GM13976 (cell line): Measurements from ENCODE around the gene DYNC1H1.

Source experiments
- DNase-seq: peaks from one replicate; pipeline ENCODE4 v3.0.0; 2012; ENCODE audit warnings: low spot score
- in situ Hi-C: fragments of 300-500 bp; cut with MboI; formaldehyde crosslinking; loops from one replicate; pipeline ENCODE4 v1.12.0; 2022; ENCODE audit warnings: low sequenced_read_pairs, mixed read lengths, inconsistent platforms; ENCODE audit not compliant: unreplicated experiment
- TF ChIP-seq, protein P1 (sequence below): IDR thresholded peaks from 2 replicates; pipeline ENCODE4 v1.5.1; 2012; ENCODE audit warnings: borderline replicate concordance, mild to moderate bottlenecking; ENCODE audit not compliant: insufficient read depth; ENCODE audit errors: extremely low read depth, missing control alignments, control extremely low read depth

Gene DYNC1H1

DNA sequence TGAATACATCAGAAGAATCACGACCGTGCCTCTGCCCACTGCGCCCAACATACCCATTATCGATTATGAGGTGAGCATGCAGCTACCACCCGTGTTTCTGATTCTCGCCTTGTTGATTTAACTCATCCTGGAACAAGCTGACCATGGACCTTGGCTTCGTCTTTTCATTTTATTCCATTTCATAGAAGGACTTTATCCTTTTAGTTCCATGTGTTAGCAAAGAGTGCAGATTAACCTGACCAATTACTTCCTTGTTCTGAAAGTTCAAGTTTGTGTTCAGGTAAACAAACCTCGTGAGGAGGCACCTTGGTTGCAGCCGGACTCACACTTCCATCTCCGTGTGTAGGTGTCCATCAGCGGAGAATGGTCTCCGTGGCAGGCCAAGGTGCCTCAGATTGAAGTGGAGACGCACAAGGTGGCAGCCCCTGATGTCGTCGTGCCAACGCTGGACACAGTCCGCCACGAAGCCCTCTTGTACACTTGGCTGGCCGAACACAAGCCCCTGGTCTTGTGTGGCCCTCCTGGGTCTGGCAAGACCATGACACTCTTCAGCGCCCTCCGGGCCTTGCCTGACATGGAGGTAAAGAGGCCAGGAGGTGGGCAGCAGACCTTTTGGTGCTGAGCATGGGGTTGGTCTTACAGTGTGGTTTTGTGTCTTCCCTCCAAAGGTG is 52.2 kb downstream of the DYNC1H1 start:
- DNase-seq, result no peak
- TF ChIP-seq, protein P1, sequence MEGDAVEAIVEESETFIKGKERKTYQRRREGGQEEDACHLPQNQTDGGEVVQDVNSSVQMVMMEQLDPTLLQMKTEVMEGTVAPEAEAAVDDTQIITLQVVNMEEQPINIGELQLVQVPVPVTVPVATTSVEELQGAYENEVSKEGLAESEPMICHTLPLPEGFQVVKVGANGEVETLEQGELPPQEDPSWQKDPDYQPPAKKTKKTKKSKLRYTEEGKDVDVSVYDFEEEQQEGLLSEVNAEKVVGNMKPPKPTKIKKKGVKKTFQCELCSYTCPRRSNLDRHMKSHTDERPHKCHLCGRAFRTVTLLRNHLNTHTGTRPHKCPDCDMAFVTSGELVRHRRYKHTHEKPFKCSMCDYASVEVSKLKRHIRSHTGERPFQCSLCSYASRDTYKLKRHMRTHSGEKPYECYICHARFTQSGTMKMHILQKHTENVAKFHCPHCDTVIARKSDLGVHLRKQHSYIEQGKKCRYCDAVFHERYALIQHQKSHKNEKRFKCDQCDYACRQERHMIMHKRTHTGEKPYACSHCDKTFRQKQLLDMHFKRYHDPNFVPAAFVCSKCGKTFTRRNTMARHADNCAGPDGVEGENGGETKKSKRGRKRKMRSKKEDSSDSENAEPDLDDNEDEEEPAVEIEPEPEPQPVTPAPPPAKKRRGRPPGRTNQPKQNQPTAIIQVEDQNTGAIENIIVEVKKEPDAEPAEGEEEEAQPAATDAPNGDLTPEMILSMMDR, result no peak
- in situ Hi-C loops, result no loop called here

DNA sequence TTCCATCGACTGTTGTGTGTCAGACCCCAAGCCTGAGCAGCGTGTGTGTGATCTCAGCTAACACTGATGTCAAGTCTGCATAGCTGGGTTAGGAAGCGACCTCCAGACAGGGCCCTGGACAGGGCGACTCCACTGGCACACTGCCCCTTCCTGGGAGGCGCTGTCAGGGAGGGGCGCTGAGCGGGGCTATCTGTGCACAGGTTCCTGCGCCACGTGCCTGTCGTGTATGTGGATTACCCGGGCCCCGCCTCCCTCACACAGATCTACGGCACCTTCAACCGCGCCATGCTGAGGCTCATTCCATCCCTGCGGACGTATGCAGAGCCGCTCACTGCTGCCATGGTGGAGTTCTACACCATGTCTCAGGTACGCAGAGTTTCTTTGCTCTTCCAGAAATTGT is 53.9 kb downstream of the DYNC1H1 start:
- no peak for DNase-seq
- TF ChIP-seq, protein P1, result no peak
- in situ Hi-C loops, result no loop called here

DNA sequence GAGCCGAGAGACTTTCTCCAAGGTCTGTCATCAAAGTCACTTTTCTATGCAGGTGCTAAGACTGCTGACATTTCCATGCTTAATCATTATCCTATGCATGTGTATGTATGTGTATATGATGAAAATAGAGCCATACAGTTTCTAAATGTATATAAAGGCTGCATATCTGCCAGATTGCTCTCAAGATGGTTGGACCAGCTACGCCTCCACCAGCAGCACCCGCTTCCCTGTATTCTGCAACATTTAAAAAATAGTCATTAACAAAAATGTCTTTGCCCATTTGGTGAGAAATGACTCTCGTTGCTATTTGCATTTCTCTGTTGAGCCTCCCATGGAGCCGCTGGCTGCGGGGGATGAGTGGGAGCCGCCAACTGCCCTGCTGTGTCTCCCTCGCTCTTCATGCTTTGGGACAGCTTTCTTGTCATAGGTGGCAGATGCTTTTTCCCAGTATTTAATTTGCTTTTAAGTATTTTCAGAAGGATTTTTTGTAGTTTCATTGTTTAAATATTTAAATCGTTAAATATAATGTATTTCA is 54.7 kb downstream of the DYNC1H1 start:
- in situ Hi-C loops, result no loop called here
- no peak for DNase-seq
- TF ChIP-seq, protein P1, result no peak

DNA sequence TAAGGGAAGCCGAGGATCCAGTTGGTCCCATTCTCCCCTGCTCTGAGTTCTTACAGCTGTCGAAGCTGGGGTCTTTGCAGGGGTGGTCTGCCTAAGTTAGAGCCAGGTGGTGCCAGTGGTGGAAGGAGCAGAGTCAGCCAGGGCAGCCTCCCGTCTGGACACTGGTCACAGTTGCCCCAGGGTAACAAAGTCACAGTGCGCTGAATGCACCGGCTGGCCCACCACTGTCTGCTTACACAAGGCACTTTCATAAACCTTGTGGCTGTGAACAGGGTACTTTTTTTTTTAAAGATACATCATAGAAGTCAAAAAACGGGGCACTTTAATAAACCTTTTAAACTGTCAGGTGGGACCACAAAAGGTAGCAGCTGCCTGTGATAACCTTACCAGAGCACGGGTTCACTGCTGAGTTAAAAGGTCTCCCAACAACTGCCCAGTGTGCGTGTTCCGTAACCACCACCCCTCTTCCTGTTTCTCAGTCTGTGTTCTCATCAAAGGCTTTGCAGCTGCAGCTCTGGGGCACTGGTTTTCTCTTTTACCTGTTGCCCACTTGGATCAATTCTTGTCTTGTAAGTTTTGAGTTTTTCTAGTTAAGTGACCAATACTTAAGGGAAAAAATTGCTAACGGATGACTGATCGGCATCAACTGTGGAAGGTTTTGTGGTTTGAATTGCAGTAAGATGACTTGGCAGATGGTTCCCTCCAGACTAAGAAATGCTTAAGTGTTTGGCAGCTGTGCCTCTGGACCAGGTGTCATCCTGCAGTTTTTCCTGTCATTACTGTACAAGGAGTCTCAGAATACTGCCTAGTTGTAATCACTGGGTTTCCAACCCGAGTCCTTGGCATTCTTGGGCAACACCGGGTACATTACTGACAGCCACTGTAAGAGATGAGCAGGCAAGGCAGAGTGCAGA is 55.9 kb downstream of the DYNC1H1 start:
- in situ Hi-C loops, result no loop called here
- TF ChIP-seq, protein P1, result no peak
- no peak for DNase-seq

DNA sequence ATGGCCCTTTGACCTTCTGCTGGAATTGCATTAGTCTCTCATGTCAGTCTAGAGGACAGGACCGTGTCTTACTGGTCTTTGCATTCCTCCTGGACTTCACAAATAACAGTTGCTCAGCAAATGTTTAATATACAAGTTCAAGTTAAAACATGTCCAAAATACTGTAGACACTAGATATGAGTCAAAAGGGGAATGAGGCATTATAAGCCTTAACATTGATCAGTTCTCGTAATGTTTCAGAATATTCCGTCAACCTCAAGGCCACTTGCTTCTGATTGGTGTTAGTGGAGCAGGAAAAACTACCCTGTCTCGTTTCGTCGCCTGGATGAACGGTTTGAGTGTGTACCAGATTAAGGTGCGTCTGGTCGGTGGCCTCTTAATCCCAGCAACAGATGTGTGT is 62.6 kb downstream of the DYNC1H1 start:
- in situ Hi-C loops, result no loop called here
- no peak for DNase-seq
- TF ChIP-seq, protein P1, result no peak

DNA sequence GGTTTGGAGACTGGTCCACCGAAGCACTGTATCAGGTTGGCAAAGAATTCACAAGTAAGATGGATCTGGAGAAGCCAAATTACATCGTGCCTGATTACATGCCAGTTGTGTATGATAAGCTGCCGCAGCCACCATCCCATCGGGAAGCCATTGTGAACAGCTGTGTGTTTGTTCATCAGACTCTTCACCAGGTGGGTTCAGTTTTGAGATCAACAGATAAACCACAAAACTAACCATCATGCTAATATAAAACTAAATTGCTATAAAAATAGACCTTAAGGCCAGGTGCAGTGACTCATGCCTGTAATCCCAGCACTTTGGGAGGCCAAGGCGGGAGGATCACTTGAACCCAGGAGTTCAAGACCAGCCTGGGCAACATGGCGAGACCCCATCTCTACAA is 63.6 kb downstream of the DYNC1H1 start:
- in situ Hi-C loops, result no loop called here
- TF ChIP-seq, protein P1, result no peak
- DNase-seq, result no peak
